GM21737 (cell line): ENCODE data around the gene OTOS.

Experiments
- ATAC-seq: cut with Tn5 transposase; IDR thresholded peaks from one replicate; pipeline ENCODE4 v1.9.1; 2021; ENCODE audit warnings: mild to moderate bottlenecking, moderate library complexity; ENCODE audit not compliant: unreplicated experiment

Gene OTOS

DNA sequence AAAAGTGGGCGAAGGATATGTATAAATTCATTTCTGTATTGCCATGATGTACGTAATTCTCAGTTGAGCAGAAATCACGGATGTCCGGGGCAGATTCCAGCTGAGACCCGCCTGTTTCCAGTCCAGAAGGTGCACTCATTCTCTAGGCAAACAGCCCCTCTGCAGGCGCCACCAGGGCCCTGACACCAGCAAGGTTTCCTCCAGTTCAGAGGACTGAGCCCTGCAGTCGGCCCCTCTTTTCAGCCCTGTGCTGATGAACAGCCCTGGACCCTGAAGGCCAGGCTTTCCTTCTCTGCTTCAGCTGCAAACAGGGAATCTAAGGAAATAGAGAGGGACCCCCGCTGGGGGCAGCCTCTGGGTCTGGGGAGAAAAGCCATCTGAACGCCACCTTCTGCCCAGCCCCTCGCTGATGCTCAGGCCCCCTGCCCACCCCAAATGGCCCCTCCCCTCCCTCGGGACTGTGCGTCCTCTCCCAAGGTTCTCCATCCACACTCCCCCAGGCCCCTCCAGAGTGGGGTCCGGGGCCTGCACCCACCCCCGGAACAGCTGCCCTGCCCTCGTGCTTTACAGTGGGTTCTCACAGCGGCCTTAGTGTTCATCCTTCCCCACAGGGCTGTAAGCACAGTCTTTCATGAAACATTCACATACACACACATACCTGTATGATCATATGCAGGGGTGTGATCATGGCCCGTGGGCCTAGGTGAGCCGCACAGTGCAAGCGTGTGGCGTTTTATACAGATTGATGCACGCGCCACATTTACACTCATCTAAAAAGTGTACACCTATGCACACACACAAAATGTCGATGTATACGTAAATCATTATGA, 16.4 kb downstream of the OTOS start:
- ATAC-seq, result no peak

DNA sequence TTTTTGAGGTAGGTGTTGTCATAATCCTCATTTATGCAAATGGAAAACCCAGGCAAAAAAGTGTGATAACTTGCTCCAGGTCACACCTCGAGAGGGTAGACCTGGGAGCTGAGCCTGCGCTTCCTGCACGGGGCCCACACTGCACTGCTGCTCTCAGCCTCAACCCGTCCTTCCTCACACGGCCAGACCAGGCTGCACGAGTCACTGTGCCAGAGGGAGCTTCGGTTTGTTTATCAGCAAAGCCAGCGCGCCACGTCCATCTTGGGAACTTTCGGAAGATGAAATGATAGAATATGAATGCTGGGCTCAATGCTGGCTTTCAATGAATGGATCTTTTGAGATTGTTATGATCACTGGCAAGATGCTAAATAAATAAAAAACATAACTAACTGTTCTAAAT, 18.8 kb downstream of the OTOS start:
- ATAC-seq, result no peak

DNA sequence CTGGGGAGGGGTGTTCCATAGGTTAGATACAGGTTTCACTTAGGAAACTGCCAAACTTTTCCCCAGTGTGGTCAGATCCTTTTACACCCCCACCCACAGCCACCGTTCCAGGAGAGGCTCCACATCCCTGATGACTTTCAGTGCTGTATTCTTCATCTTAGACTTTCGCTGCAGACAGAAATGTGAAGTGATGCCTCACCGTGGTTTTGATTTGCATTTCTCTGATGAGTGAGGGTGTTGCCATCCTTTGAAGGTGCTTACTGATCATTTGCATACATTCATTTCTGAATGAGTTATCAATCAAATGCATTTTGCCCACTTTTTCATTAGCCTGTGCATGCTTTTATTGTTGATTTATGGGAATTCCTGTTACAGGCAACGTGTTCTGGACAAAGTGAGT, 19.3 kb downstream of the OTOS start:
- no peak for ATAC-seq

DNA sequence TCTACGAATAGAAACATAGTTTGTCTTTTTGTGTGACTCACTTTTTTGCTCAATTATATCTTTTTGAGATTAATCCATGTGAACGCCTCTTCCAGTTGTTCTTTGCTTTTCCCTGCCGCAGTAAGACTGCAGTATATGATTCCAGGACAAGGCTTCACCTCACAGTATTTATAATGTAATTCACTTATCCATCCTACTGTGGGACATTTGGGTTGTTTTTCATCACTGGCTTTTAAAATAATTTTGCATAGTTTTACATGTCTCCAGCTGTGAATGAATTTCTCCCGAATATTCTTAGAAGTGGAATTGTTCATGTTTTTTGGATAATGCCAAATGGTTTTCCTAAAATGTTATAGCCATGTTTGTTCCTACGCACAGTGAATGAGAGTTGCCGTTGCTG, 26.2 kb downstream of the OTOS start:
- ATAC-seq, result no peak

DNA sequence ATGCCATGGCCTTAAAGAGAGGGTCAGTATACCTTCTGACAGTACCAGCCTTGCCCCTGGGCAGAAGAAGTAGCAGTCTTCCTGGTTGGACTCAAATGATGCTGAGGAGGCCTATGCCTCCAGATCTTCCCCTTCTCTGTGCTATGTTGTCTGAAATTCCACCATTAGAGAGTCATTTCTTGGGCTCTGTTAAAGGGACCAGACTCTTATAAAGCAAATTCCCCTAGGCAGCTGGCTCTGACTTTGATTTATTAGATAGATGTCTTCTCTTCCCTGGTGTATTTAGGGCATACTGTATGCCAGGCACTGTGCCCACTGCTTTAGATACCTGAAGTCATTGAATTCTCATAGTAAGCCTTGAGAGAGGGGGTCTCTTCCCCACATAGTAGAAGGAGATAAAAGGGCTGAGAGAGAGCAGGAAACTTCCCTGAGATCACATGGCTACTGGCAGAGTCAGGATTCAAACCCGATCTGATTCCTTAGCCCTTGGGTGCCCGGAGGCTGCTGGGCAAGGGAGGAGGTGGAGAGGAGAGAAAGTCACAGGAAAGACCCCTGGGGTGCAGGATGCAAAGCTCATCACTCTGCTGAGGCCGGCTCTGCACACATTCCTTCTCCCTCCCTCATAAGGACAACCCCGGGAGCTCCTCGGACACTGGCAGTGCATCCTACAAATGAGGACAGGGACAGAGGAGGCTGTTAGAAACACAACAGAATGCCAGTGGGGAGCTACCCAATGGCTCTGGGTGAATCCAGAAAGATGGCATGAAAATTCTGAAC, 27.4 kb downstream of the OTOS start:
- no peak for ATAC-seq

DNA sequence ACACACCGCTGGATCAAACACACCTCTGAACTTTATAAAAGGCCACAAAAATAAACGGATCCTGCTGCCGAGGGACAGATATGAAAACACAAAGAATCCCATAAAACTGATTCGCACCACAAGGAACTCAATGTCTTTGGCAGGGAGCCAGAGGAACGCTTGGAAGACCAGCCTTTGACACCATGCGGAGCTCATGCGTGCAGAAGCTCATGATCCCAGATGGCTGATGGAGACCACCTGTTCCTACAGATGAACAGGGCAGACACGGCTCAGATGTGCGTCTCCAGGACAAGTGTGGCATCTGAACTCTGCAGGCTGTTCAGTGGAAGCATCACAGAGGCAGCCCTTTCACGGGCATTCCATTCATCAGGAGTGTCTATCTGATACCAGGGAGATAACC, 29.2 kb downstream of the OTOS start:
- no peak for ATAC-seq

DNA sequence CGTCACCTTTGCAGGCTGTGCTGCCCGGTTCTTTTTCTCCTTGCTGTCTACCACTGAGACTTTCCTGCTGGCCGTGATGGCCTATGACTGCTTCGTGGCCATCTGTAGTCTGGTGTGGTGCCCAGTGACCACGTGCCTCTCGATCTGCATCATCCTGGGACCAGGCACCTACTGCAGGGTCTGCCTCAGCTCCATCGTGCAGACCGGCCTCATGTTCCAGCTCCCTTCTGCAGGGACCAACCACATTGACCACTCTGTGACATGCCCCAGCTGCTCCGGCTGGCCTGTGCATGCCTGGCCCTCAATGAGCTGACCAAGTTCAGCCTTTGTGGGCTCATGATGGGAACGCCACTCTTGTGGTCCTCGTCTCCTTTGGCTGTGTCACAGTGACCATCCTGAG, 31.1 kb downstream of the OTOS start:
- ATAC-seq, result no peak

DNA sequence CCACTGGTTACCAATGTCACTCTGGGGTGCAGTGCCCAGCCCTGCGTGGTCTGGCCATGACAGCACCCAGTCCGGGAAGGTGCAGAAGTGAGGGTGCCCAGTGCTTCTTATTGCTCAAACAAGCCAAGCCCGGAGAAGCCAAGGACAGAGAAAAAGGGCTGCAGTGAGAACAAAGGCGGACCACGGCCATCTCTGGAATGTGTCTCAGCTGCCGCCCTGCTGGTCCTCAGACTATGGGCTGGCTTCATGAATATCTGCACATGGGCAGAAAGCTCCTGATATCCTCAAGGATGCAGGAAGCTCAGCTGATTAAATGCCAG, 33.0 kb downstream of the OTOS start:
- no peak for ATAC-seq

DNA sequence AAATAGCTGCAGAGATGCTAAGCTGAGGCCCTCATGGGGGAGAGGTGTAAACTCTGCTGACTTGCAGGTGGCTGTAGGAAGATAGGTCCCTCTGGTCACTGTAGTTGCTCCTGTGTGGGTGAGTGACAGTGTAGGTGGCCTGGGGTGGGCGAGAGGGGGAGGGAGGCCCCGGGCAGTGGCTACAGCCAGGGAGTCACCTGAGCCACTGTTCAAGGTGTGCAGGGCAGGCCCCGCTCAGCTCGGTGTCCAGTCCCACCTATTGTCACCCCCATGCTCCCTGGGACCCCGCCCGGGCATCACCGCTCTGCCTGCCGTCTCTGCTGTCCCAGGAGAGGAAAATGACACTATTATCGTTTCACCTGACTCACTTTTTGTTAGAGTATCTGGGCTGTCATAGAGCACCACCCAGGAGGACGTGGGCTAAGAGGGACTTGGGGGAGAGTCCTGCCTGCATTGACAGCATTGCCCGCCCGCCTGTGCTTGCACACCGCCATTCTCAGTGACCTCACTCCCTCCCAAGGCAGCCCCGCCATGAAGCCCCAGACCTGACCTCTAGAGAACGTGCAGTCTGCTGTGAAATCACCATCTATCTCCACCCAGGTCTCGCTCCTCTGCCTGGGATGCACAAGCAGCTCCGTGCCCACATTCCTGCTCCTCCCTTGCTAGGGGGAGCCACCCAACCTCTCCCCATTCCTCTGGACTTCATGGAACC, 33.5 kb downstream of the OTOS start:
- ATAC-seq, result no peak

DNA sequence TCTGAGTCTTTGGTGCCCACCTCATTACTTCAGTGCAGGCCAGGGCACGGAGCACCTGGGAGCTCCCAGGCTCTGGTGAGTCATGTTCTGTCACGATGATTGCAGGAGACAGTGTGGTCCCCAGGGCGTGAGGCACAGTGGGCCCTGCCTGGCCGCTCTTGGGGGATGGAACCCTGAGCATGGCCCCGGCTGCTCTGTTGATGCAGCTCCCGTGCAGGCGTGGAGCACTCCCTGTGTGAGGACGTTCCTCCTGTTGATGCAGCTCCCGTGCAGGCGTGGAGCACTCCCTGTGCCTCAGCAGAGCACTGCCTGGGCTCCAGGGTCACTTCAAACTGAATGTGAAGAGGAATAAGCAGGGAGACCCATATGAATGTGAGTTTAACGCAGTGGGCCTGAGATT, 34.5 kb downstream of the OTOS start:
- no peak for ATAC-seq

DNA sequence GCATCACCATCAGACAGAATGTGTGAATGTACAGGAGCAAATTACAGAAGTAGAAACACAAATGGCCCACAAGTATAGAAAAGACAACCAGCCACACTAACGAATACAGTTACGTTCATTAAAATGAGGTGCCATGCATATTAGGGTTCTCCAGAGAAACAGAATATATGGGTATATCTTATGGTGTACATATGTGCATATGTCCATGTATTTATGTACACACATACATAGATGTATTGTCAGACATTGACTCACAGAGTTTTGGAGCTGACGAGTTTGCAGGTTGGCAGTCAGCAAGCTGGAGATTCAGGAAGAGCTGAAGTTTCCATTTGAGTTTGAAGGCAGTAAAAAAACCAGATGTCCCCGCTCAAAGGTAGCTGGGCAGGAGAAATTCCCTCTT, 37.3 kb downstream of the OTOS start:
- ATAC-seq, result no peak

DNA sequence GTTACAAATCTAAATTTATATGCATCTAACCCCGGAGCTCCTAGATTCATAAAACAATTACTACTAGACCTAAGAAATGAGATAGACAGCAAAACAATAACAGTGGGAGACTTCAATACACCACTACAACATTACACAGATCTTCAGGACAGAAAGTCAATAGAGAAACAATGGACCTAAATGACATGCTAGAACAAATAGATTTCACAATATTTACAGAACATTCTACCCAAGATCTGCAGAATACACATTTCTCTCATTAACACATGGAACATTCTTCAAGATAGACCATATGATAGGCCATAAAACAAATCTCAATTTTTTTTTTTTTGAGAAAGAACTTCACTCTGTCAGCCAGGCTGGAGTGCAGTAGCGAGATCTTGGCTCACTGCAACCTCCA, 42.1 kb downstream of the OTOS start:
- ATAC-seq, result no peak

DNA sequence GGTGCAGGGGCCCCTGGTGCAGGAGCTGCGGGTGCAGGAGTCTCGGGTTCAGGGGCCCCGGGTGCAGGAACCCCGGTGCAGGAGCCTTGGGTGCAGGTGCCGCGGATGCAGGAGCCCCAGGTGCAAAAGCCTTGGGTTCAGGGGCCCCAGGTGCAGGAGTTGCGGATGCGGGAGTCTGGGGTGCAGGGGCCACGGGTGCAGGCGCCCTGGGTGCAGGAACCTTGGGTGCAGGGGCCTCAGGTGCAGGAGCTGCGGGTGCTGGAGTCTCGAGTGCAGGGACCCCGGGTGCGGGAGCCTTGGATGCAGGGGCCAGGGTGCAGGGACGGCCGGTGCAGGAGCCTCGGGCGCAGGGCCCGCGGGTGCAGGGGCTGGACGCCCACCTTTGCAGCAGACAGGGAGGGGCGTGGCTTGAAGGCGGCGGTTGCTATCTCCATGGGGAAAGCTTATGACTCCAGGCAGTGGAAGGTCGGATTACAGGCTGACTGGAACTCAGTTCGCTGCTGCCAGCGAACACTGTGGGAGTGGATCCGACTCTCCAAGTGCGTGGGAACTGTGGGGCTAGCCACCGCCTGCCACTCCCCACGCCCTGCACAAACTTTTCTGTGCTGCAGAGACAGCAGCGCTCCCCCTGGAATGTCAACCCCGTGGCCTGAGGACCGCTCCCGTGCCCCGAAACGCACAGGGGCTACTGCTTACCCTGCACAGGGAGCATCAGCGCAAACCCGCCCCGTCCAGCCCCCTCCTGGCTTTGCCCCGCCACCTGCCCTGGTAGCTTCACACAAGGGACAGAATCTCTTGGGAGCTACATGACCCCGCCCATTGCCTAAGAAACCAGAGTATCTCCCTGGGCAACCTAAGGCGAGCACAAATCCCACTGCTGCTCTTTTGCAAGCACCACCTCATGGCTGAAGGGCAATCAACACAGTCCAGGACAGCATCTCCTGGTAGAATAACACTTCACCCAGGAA, 44.6 kb downstream of the OTOS start:
- no peak for ATAC-seq

DNA sequence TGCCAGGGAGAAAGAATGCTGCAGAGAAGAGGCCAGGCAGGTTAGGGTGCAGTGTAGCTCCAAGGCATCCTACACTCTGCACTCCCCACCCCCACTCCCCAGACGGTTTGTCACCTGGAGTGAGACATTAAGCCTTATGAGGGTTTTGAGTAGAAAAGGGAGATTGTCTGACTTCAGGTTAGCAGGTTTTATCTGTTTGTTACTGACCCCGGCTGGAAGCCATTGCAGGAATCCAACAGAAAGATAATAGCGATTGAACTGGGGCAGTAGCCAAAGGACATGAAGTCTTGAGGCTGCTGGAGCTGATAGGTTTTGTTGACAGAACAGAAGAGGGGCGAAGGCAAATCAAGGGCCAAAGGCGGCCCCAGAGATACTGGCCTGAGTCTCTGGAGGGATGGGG, 51.2 kb downstream of the OTOS start:
- ATAC-seq, result no peak
